Cardiac fibroblast (primary cell): Measurements from ENCODE around the gene JAZF1.
A peak's percentile ranks its signal among the peaks of the same experiment; 100 is the strongest.

ENCODE experiments used
- DNase-seq, 2 donors: peaks; one replicate each; pipeline versions ENCODE4 v3.0.0 to v3.0.0-alpha.2; 2010; ENCODE audit warnings: low read depth in 2 of 2
- H3K4me3 ChIP-seq, 2 donors: replicated peaks in 1 of 2; 1 replicate in 1 of 2; 2 replicates in 1 of 2; pipeline ENCODE4 v1.5.1; 2011; ENCODE audit warnings: low read depth in 2 of 2, low read length in 2 of 2, mild to moderate bottlenecking in 2 of 2, moderate library complexity in 1 of 2
- TF ChIP-seq, protein P1 (sequence below): IDR thresholded peaks from one replicate; pipeline ENCODE4 v1.5.1; 2011; ENCODE audit warnings: low read depth, mild to moderate bottlenecking, low read length, inconsistent platforms

Gene JAZF1

GRCh38 chr7:28083998-28084985 lies 96.3 kb downstream of the JAZF1 start:
- DNase-seq = no peak
- H3K4me3 ChIP-seq = no peak overlapping the region
- TF ChIP-seq, protein P1, sequence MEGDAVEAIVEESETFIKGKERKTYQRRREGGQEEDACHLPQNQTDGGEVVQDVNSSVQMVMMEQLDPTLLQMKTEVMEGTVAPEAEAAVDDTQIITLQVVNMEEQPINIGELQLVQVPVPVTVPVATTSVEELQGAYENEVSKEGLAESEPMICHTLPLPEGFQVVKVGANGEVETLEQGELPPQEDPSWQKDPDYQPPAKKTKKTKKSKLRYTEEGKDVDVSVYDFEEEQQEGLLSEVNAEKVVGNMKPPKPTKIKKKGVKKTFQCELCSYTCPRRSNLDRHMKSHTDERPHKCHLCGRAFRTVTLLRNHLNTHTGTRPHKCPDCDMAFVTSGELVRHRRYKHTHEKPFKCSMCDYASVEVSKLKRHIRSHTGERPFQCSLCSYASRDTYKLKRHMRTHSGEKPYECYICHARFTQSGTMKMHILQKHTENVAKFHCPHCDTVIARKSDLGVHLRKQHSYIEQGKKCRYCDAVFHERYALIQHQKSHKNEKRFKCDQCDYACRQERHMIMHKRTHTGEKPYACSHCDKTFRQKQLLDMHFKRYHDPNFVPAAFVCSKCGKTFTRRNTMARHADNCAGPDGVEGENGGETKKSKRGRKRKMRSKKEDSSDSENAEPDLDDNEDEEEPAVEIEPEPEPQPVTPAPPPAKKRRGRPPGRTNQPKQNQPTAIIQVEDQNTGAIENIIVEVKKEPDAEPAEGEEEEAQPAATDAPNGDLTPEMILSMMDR = no peak

GRCh38 chr7:28083164-28083997 lies 97.2 kb downstream of the JAZF1 start:
- H3K4me3 ChIP-seq = no peak overlapping the region
- TF ChIP-seq, protein P1 = no peak
- DNase-seq = peak; percentile 90 to 91

DNA sequence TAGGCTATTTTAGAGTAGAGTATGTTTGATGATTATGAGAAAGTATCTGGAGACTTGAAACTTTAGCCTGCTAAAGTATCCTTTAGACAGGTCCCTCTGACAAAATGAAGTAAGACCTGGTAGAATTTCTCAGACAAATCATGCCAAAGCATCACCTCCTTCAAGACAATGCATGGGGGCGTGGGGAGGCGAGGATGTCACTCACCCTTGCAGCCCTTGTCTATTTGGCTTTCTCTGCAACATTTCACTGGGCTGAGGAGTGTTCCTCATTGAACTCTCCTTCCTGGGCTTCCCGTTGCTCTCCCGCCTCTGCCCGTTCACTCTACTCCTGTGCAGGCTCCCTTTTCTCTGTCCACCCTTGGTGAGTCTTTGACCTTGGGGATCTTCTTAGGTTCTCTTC lies 98.5 kb downstream of the JAZF1 start:
- H3K4me3 ChIP-seq = no peak overlapping the region
- TF ChIP-seq, protein P1 = no peak
- DNase-seq = no peak

- no peak overlapping the region for H3K4me3 ChIP-seq
- TF ChIP-seq, protein P1 = no peak
- peak; percentile 33 to 49 for DNase-seq
Observed at GRCh38 chr7:28081016-28081415, 99.6 kb downstream of the JAZF1 start.

DNA sequence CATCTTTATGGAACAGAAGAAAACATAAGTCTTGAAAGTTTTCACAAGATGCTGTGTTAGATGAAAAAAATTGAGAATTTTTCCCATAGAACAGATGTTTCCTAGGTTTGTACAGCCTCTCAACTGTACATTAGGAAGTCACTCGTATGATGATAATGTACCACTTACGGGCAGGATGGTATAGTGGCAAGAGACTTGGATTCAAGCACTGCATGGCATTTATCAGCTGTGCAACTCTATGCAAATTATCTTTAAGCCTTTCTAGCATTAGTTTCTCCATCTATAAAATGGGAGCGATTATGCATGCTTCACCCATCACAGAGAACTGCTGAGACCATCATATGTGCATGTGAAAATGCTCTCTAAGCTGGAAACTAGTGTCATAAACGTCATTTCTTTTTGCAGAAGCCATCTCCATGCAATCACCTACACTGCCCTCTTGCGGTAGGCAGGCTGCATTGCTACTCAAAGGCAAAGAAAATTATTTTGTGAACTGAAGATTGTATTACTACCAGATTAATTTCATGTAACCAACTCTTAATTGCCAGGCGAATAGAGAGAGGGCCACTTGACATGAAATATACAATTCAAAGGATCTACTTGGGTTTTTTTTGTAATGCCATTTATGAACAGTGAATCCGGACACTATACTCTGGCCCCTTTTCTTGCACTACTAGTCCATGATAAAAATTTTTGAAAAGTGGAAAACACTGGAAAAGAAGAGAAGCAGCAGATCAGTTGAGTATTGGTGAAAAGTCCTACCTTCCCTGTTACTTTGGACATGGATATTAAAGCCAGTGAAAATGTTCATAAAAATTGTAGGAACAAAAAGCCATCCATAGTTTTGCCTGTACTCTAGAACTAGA lies 102.3 kb downstream of the JAZF1 start:
- DNase-seq = peak; percentile 64 to 71
- H3K4me3 ChIP-seq = no peak overlapping the region
- TF ChIP-seq, protein P1 = peak; percentile 98

DNA sequence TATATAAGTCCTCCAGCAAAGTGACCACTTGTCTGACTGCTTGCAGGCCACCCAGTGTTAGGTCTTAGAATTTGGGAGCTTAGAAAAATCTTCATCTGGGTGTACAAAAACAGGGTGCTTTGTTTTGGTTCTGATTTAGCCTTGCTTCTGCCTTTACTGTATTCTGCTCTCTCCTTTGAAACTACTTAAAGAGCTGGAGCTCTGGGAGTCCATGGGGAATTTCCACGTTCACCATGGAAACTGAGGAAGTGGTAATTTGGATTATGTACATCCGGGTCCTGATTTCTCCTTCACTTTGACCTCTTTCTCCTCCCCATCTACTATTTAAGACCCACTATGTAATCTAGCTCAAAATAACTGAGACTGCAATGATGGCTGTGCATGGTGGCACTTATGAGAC lies 103.0 kb downstream of the JAZF1 start:
- H3K4me3 ChIP-seq = no peak overlapping the region
- no peak for DNase-seq
- TF ChIP-seq, protein P1 = no peak
